Natural killer cell (primary cell): ENCODE results near the gene HIVEP3. TPM values are rescaled to one million over a fixed set of nuclear protein-coding genes. Genes with fewer than 3 reads are reported as not detected.

Experiments used
- ATAC-seq, 3 donors: fragments of 150-1000 bp in 2 of 3; fragments of 200-7000 bp in 1 of 3; cut with Tn5 transposase; 1 replicate in 1 of 3; 2 replicates in 2 of 3; pipeline ENCODE4 v1.10.0; 2021; ENCODE audit warnings: mild to moderate bottlenecking in 2 of 3, moderate library complexity in 2 of 3
- DNase-seq, 2 donors: peaks; one replicate each; pipeline versions ENCODE4 v3.0.0 to v3.0.0-alpha.2; 2013 to 2021; ENCODE audit warnings: mixed read lengths in 1 of 2
- H3K27ac ChIP-seq: one replicate; pipeline ENCODE4 v1.5.1; 2013; ENCODE audit warnings: mild to moderate bottlenecking, low read length
- H3K27me3 ChIP-seq: one replicate; pipeline ENCODE4 v1.6.1; 2013; ENCODE audit warnings: low read length; ENCODE audit not compliant: control insufficient read depth, insufficient read depth
- H3K36me3 ChIP-seq: one replicate; pipeline ENCODE4 v1.6.1; 2013; ENCODE audit warnings: low read length; ENCODE audit not compliant: control insufficient read depth, insufficient read depth
- H3K4me1 ChIP-seq: one replicate; pipeline ENCODE4 v1.6.1; 2013; ENCODE audit warnings: low read length; ENCODE audit not compliant: control insufficient read depth, insufficient read depth
- H3K4me3 ChIP-seq: one replicate; pipeline ENCODE4 v1.5.1; 2013; ENCODE audit warnings: low read length
- H3K9me3 ChIP-seq: one replicate; pipeline ENCODE4 v1.6.1; 2013; ENCODE audit warnings: low read length; ENCODE audit not compliant: control insufficient read depth, insufficient read depth
- H3K27ac Mint-ChIP-seq, 2 donors: one replicate each; pipeline ENCODE4 v1.8.0; 2022; ENCODE audit warnings: mild to moderate bottlenecking in 2 of 2, mixed read lengths in 2 of 2, moderate library complexity in 1 of 2
- H3K27me3 Mint-ChIP-seq, 2 donors: one replicate each; pipeline ENCODE4 v1.8.0; 2022; ENCODE audit warnings: low read depth in 2 of 2, mixed read lengths in 2 of 2
- H3K36me3 Mint-ChIP-seq: one replicate; pipeline ENCODE4 v1.8.0; 2022; ENCODE audit warnings: mixed read lengths
- H3K4me1 Mint-ChIP-seq, 2 donors: one replicate each; pipeline ENCODE4 v1.8.0; 2022; ENCODE audit warnings: mixed read lengths in 2 of 2
- H3K4me3 Mint-ChIP-seq: one replicate; pipeline ENCODE4 v1.8.0; 2022; ENCODE audit warnings: mild to moderate bottlenecking, moderate library complexity, mixed read lengths
- H3K9me3 Mint-ChIP-seq, 2 donors: one replicate each; pipeline ENCODE4 v1.8.0; 2022; ENCODE audit warnings: mixed read lengths in 2 of 2
- CTCF ChIP-seq: fragments of 200-600 bp; IDR thresholded peaks from one replicate; pipeline ENCODE4 v1.8.0; 2022; ENCODE audit warnings: antibody characterized with exemption
- WGBS: methylation state at CpG from one replicate; pipeline ENCODE4 v1.1.7; 2013; ENCODE audit warnings: missing lambda C conversion rate; ENCODE audit not compliant: insufficient coverage; 5-methylcytosine and 5-hydroxymethylcytosine counted together
- intact Hi-C: fragments of 100-400 bp; cut with micrococcal nuclease; formaldehyde crosslinking; loops from one replicate; pipeline ENCODE4 v1.14.2; 2022
- total RNA-seq, 4 donors: library from RNA; stranded (reverse); fragments of 120-200 nt in 1 of 4; gene quantifications; one replicate each; pipeline versions ENCODE4 v1.2.3 to v1.2.4, GENCODE V29; 2013 to 2022

The HIVEP3 gene
- total RNA-seq, 3 donors from 2014 or later (not counting 1 experiment from before 2014, with no cell fraction given), result 26.2 to 35.2 (median 29.8) TPM

- no peak for DNase-seq
- Histone ChIP-seq H3K4me1 (peaks cover 53% of the 10 kb centered on the region), H3K27me3 (no peaks in the 10 kb centered on the region), H3K9me3 (no peaks in the 10 kb centered on the region), H3K27ac (no peak overlapping the region), H3K36me3 (no peaks in the 10 kb centered on the region), H3K4me3 (no peak overlapping the region)
- H3K4me3 Mint-ChIP-seq, result no peak overlapping the region
- H3K4me1 Mint-ChIP-seq, result peaks cover 50 to 76% of the 10 kb centered on the region in 2 donors
- WGBS, result 90% methylated on average over 11 of the region's 11 CpGs
- intact Hi-C loops, result no loop called here
- H3K9me3 Mint-ChIP-seq, result no peaks in the 10 kb centered on the region
- H3K27me3 Mint-ChIP-seq, result no peaks in the 10 kb centered on the region
- TF ChIP-seq CTCF, result no peak
- H3K27ac Mint-ChIP-seq, result peak overlapping the region in 1 of 2 donors; percentile 79
- H3K36me3 Mint-ChIP-seq, result no peaks in the 10 kb centered on the region
- no peak for ATAC-seq
Measured at GRCh38 chr1:41734201-41734970, 184.3 kb downstream of the HIVEP3 start.

- intact Hi-C loops, result no loop called here
- Mint-ChIP-seq H3K27me3 (no peaks in the 10 kb centered on the region), H3K36me3 (no peaks in the 10 kb centered on the region), H3K4me1 (peaks cover 50 to 76% of the 10 kb centered on the region in 2 donors), H3K27ac (peak overlapping the region in 1 of 2 donors; percentile 79), H3K4me3 (no peak overlapping the region), H3K9me3 (no peaks in the 10 kb centered on the region)
- 83% methylated on average over 2 of the region's 2 CpGs for WGBS
- Histone ChIP-seq H3K9me3 (no peaks in the 10 kb centered on the region), H3K4me3 (no peak overlapping the region), H3K36me3 (no peaks in the 10 kb centered on the region), H3K4me1 (peaks cover 53% of the 10 kb centered on the region), H3K27me3 (no peaks in the 10 kb centered on the region), H3K27ac (no peak overlapping the region)
- ATAC-seq (no peak), DNase-seq (no peak)
- TF ChIP-seq CTCF, result no peak
Measured at GRCh38 chr1:41733725-41734124, 185.0 kb downstream of the HIVEP3 start.

- Mint-ChIP-seq H3K4me1 (peaks cover 54 to 80% of the 10 kb centered on the region in 2 donors), H3K27me3 (no peaks in the 10 kb centered on the region), H3K4me3 (no peak overlapping the region), H3K27ac (peak overlapping the region in 1 of 2 donors; percentile 44), H3K9me3 (no peaks in the 10 kb centered on the region), H3K36me3 (no peaks in the 10 kb centered on the region)
- Histone ChIP-seq H3K36me3 (no peaks in the 10 kb centered on the region), H3K27me3 (no peaks in the 10 kb centered on the region), H3K4me1 (peaks cover 53% of the 10 kb centered on the region), H3K9me3 (no peaks in the 10 kb centered on the region), H3K27ac (no peak overlapping the region), H3K4me3 (no peak overlapping the region)
- WGBS, result 92% methylated on average over 2 of the region's 2 CpGs
- TF ChIP-seq CTCF, result no peak
- ATAC-seq, result no peak
- intact Hi-C loops, result no loop called here
- DNase-seq, result no peak
Measured at GRCh38 chr1:41733021-41733420, 185.7 kb downstream of the HIVEP3 start.
